ENCODE measurements around the gene FLNC. TPM values are rescaled to one million over a fixed set of nuclear protein-coding genes. Genes with fewer than 3 reads are reported as not detected.

Gene FLNC
- total and polyA plus RNA-seq, 2 of the 13 experiments (the other 11 are each of a cell fraction or from before 2014, with no cell fraction given) = 0.02 TPM; not detected in 1

- in situ Hi-C loops (cut with HindIII; ENCODE audit: extremely low pct_ligation_motif_present, low pct_unique_long_range_greater_than_20kb) = no loop called here
- H3K27me3 ChIP-seq (ENCODE audit: control insufficient read depth in 1 of 2, insufficient read depth in 2 of 2, low read length in 2 of 2) = peaks cover 2 to 33% of the 10 kb centered on the region in 2 experiments; a peak in 4 of 5 replicates
- no peak overlapping the region for H3K9ac ChIP-seq (ENCODE audit: insufficient read depth, low read depth, low read length)
- no TSS peak for BruUV-seq (replicated peaks)
- DNase-seq (ENCODE audit: low spot score) (no peak), ATAC-seq (no peak), FAIRE-seq (no peak)
- H2AFZ ChIP-seq (ENCODE audit: low read length) = no peak overlapping the region
- no peaks in the 10 kb centered on the region for H3K36me3 ChIP-seq (replicated peaks in 1 of 2; ENCODE audit: control insufficient read depth in 1 of 2, insufficient read depth in 2 of 2, low read length in 2 of 2)
- TF ChIP-seq ZNF225 (CRISPR knock-in tag; IDR thresholded peaks at IDR 0.05) (no peak), ZBTB49 (CRISPR knock-in tag; IDR thresholded peaks at IDR 0.05; ENCODE audit: borderline replicate concordance) (no peak), SP140L (CRISPR knock-in tag; IDR thresholded peaks at IDR 0.05; ENCODE audit: borderline replicate concordance) (no peak), HNRNPLL (IDR thresholded peaks at IDR 0.05; ENCODE audit: low read depth, low read length, poor library complexity, severe bottlenecking) (no peak), ZNF776 (CRISPR knock-in tag; IDR thresholded peaks at IDR 0.05) (no peak), ZNF292 (CRISPR knock-in tag; IDR thresholded peaks at IDR 0.05; ENCODE audit: borderline replicate concordance, low read depth) (no peak), MXD3 (CRISPR knock-in tag; IDR thresholded peaks at IDR 0.05) (no peak), GATA4 (IDR thresholded peaks at IDR 0.05; ENCODE audit: borderline replicate concordance, low read depth) (no peak), HNRNPUL1 (IDR thresholded peaks at IDR 0.05; ENCODE audit: low read depth, low read length) (no peak), HOXA9 (CRISPR knock-in tag; IDR thresholded peaks at IDR 0.05; ENCODE audit: borderline replicate concordance) (no peak), FOXP4 (CRISPR knock-in tag; IDR thresholded peaks at IDR 0.05) (no peak), ZSCAN29 (CRISPR knock-in tag; conservative IDR thresholded peaks at IDR 0.05) (no peak), ZNF772 (CRISPR knock-in tag; IDR thresholded peaks at IDR 0.05) (no peak)
- TF ChIP-seq, protein P1, sequence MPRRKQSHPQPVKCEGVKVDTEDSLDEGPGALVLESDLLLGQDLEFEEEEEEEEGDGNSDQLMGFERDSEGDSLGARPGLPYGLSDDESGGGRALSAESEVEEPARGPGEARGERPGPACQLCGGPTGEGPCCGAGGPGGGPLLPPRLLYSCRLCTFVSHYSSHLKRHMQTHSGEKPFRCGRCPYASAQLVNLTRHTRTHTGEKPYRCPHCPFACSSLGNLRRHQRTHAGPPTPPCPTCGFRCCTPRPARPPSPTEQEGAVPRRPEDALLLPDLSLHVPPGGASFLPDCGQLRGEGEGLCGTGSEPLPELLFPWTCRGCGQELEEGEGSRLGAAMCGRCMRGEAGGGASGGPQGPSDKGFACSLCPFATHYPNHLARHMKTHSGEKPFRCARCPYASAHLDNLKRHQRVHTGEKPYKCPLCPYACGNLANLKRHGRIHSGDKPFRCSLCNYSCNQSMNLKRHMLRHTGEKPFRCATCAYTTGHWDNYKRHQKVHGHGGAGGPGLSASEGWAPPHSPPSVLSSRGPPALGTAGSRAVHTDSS (CRISPR knock-in tag; conservative IDR thresholded peaks at IDR 0.05) = no peak
- no peak overlapping the region for H3K4me3 ChIP-seq (replicated peaks in 1 of 3; ENCODE audit: insufficient read depth in 1 of 3, low read depth in 2 of 3, low read length in 3 of 3)
- peaks cover 11% of the 10 kb centered on the region for H3K79me2 ChIP-seq (ENCODE audit: insufficient read depth, low read length)
- POLR2A ChIA-PET = no interaction called here
- peaks cover 15% of the 10 kb centered on the region for H3K4me1 ChIP-seq (ENCODE audit: insufficient read depth, low read length)
- no peak overlapping the region for H3K4me2 ChIP-seq (ENCODE audit: low read depth, low read length)
- H4K20me1 ChIP-seq (ENCODE audit: insufficient read depth, low read length) = no peaks in the 10 kb centered on the region; the same call in 1 of the 2 replicates
- CTCF ChIA-PET (ENCODE audit: low intra/inter-chr PET ratio, low total read pairs) = no interaction called here
- intact Hi-C loops (cut with micrococcal nuclease; ENCODE audit: unreplicated experiment) = loop anchor here (10.0 kb wide), 1 partner anchor 75 kb away; no protein-coding TSS in a partner anchor
- 30% methylated on average over 12 of the region's 12 CpGs for WGBS (ENCODE audit: low lambda C conversion rate)
- no peaks in the 10 kb centered on the region for H3K9me3 ChIP-seq (ENCODE audit: low read length)
- H3K27ac ChIP-seq (ENCODE audit: extremely low read length, insufficient read depth, low read length) = no peak overlapping the region
These were observed 29.3 kb downstream of the FLNC start for GRCh38 chr7:128859232-128860157.
